ENCODE data around the gene USP2.
A peak's percentile ranks its signal among the peaks of the same experiment; 100 is the strongest.

Gene USP2

DNA sequence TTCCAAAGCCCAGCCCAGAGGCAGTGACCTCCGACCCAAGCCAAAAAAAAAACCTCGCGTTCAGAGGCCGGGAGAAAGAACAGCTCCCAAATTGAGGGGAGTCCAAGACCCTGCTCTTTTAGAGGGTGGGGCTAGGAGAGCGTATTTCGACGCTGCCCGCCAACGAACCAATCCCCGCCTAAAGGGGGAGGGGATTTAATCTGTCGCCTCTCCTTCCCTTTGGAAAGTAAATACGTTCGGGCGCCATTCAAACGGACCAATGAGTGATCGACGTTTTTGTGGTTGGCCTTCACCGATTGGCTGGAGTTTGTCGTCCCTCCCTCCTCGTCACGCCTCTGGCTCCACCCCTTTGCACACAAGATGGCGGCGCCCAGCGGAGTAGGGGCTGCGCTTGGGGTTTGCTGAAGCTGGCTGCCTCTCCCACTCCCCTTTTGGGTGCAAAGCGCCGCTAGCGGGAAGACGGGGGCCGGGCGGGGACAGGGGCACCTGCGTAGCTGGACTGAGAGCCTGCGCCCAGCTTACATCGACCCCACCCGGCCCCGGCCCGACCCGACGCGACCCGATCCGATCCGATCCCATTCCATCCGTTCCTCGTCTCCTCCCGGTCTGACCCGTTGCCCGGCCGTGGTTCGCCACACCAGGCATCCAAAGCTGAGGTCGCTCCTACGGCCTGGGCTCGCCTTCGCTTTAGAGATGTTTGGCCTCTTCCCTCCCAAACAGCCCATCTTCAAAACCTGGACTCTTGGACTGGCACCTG lies 47.1 kb downstream of the USP2 start, which contains the start of gene RNF26:
Gene RNF26 (plus strand): TSS at position 354 of the 757 bp plus-strand sequence. CDS start 596 bp downstream, outside the sequence.
- ChIA-PET POLR2A (interaction anchor here (0.9 kb wide), 1 partner anchor 13 kb away, joined by 3 read pairs; no protein-coding TSS in a partner anchor), CTCF (interaction anchor here (0.8 to 12.3 kb wide), 4 partner anchors 9 to 140 kb away, joined by 3 to 342 read pairs (median 6); no protein-coding TSS in a partner anchor)
- TF ChIP-seq, protein P1, sequence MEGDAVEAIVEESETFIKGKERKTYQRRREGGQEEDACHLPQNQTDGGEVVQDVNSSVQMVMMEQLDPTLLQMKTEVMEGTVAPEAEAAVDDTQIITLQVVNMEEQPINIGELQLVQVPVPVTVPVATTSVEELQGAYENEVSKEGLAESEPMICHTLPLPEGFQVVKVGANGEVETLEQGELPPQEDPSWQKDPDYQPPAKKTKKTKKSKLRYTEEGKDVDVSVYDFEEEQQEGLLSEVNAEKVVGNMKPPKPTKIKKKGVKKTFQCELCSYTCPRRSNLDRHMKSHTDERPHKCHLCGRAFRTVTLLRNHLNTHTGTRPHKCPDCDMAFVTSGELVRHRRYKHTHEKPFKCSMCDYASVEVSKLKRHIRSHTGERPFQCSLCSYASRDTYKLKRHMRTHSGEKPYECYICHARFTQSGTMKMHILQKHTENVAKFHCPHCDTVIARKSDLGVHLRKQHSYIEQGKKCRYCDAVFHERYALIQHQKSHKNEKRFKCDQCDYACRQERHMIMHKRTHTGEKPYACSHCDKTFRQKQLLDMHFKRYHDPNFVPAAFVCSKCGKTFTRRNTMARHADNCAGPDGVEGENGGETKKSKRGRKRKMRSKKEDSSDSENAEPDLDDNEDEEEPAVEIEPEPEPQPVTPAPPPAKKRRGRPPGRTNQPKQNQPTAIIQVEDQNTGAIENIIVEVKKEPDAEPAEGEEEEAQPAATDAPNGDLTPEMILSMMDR (IDR thresholded peaks at IDR 0.05; ENCODE audit: insufficient read depth, low read length, missing control alignments), result no peak
- H3K4me3 ChIP-seq (ENCODE audit: low read depth, low read length), result peak within 1 kb of the TSS; percentile 97
- peak; percentile 88 for DNase-seq (ENCODE audit: low read depth, low spot score)

DNA sequence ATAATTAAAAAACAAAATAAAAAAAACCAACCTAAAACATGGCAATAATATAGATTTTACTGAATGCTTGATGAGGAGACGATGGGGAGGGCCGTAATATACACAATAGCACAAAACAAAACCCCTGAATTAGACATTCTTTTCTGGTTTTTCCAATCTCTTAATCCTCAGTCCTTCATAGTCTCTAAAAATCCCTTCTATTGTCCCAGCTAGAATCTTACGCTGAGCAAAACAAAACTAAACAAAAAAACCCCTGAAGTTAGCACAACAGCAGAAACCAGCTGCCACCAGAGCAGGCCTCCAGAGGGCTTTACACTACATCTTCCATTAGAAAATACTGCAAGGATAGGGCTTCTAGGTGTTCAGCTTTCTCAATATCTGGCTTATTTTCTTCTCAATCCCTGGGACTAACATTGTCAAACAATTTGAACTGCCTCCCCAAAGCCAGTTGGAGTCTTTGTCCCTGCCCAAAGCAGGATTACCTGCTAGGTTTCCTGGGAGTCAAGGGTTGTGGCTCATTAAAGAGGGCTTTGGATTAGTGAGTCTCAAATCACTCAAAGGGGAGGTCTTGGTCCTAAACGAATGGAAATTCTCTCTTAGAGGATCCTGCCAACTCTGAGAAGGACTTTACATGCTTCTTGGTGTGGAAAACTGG lies 49.3 kb downstream of the USP2 start:
- DNase-seq (ENCODE audit: low read depth, low spot score), result no peak
- H3K4me3 ChIP-seq (ENCODE audit: low read depth, low read length), result no peak overlapping the region
- CTCF ChIA-PET, result interaction anchor here (1.0 to 12.3 kb wide), 5 partner anchors 7 to 163 kb away, joined by 4 to 342 read pairs (median 6); partner anchors contain the start of genes C1QTNF5 and NLRX1
- POLR2A ChIA-PET, result no interaction called here
- TF ChIP-seq, protein P1 (IDR thresholded peaks at IDR 0.05; ENCODE audit: insufficient read depth, low read length, missing control alignments), result no peak

DNA sequence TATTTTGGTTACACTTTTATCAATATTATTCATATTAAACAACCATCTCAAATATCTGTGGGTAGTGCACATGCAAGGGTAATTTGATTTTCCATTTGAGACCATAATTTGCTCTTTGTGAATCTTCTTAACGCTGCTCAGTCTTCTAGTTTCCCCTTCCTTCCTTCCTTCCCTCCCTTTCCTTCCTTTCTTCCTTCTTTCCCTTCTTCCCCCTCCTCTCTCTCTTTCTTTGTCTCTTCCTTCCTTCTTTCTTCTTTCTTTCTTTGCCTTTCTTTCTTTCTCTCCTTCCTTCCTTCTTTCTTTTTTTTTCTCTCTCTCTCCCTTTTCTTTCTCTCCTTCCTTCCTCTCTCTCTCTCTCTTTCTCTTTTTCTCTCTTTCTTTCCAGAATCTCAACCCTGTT lies 51.3 kb downstream of the USP2 start:
- DNase-seq (ENCODE audit: low read depth, low spot score), result no peak
- CTCF ChIA-PET, result interaction anchor here (9.8 to 12.3 kb wide), 2 partner anchors 5 to 6 kb away, joined by 342 read pairs; partner anchors contain the start of genes C1QTNF5 and RNF26
- no peak overlapping the region for H3K4me3 ChIP-seq (ENCODE audit: low read depth, low read length)
- TF ChIP-seq, protein P1 (IDR thresholded peaks at IDR 0.05; ENCODE audit: insufficient read depth, low read length, missing control alignments), result no peak
- POLR2A ChIA-PET, result no interaction called here

DNA sequence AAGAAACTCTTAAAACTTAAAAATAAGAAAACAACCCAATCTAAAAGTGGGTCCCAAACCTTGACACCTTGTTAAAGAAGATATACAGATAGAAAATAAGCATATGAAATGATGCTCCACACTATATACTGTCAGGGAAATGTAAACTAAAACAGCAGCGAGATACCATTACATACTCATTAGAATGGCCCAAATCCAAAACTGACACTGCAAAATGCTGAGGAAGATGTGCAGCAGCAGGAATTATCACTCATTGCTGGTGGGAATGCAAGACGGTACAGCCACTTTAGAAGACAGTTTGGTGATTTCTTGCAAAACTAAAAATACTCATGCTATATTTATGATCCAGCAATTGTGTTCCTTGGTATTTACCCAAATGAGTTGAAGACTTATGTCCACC lies 52.2 kb downstream of the USP2 start:
- H3K4me3 ChIP-seq (ENCODE audit: low read depth, low read length), result no peak overlapping the region
- CTCF ChIA-PET, result interaction anchor here (9.8 kb wide), 1 partner anchor 7 kb away, joined by 342 read pairs; the partner anchor contains the start of genes C1QTNF5 and RNF26
- DNase-seq (ENCODE audit: low read depth, low spot score), result no peak
- POLR2A ChIA-PET, result no interaction called here
- TF ChIP-seq, protein P1 (IDR thresholded peaks at IDR 0.05; ENCODE audit: insufficient read depth, low read length, missing control alignments), result no peak

DNA sequence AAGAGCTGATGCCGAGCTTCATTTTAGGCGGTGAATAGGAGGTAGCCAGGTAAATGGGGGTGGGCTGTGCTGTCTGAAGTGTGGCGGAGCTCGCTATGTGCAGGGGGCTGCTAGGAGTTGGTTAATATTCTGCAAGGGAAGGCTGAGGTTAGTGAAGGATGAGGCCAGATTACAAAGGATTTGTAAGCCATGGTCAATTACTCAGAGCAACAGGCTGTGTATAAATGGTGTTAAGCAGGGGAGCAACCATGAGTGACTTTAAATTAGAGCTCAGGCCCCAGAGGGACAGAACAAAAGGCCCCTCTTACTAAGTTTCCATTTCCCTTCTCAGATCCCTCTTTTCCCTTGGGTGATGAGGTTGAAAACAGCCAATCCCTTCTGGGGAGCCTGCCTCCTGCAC lies 57.3 kb downstream of the USP2 start:
- no peak for DNase-seq (ENCODE audit: low read depth, low spot score)
- POLR2A ChIA-PET, result interaction anchor here (1.5 kb wide), 1 partner anchor 13 kb away, joined by 4 read pairs; no protein-coding TSS in a partner anchor
- TF ChIP-seq, protein P1 (IDR thresholded peaks at IDR 0.05; ENCODE audit: insufficient read depth, low read length, missing control alignments), result no peak
- CTCF ChIA-PET, result interaction anchor here (0.6 to 9.8 kb wide), 57 partner anchors 12 to 261 kb away, joined by 3 to 342 read pairs (median 6); partner anchors contain the start of genes ABCG4, C1QTNF5, CBL and DPAGT1
- no peak overlapping the region for H3K4me3 ChIP-seq (ENCODE audit: low read depth, low read length)

Data from AG04449 (cell line).